Endothelial cell of umbilical vein (primary cell): ENCODE results near the gene SWI5.

ENCODE experiments used
- EZH2 ChIP-seq: IDR thresholded peaks from 2 replicates; pipeline ENCODE4 v1.6.1; 2012; ENCODE audit warnings: borderline replicate concordance, low read depth, mild to moderate bottlenecking, moderate library complexity, low read length, inconsistent platforms; ENCODE audit not compliant: severe bottlenecking
- FOS ChIP-seq: IDR thresholded peaks from 2 replicates; pipeline ENCODE4 v1.6.1; 2011; ENCODE audit warnings: mild to moderate bottlenecking, low read length, moderate library complexity, borderline replicate concordance; ENCODE audit not compliant: insufficient read depth
- MYC ChIP-seq: IDR thresholded peaks from one replicate; pipeline ENCODE4 v1.6.1; 2011; ENCODE audit warnings: mild to moderate bottlenecking, low read depth, low read length
- POLR2A ChIP-seq: IDR thresholded peaks from 2 replicates; pipeline ENCODE4 v1.6.1; 2012; ENCODE audit warnings: low read depth, mild to moderate bottlenecking, control low read depth, low read length
- POLR2AphosphoS5 ChIP-seq: IDR thresholded peaks from 2 replicates; pipeline ENCODE4 v1.6.1; 2012; ENCODE audit warnings: low read depth, mild to moderate bottlenecking, control low read depth, low read length, moderate library complexity; ENCODE audit not compliant: insufficient read depth
- TF ChIP-seq, protein P1 (sequence below), 2 donors: IDR thresholded peaks; 1 replicate in 1 of 2; 2 replicates in 1 of 2; pipeline ENCODE4 v1.5.1; 2011; ENCODE audit warnings: low read length in 2 of 2, mild to moderate bottlenecking in 2 of 2, moderate library complexity in 2 of 2, control low read depth in 1 of 2, inconsistent platforms in 1 of 2, low read depth in 1 of 2; ENCODE audit not compliant: insufficient read depth in 1 of 2; ENCODE audit errors: extremely low read depth in 1 of 2

DNA sequence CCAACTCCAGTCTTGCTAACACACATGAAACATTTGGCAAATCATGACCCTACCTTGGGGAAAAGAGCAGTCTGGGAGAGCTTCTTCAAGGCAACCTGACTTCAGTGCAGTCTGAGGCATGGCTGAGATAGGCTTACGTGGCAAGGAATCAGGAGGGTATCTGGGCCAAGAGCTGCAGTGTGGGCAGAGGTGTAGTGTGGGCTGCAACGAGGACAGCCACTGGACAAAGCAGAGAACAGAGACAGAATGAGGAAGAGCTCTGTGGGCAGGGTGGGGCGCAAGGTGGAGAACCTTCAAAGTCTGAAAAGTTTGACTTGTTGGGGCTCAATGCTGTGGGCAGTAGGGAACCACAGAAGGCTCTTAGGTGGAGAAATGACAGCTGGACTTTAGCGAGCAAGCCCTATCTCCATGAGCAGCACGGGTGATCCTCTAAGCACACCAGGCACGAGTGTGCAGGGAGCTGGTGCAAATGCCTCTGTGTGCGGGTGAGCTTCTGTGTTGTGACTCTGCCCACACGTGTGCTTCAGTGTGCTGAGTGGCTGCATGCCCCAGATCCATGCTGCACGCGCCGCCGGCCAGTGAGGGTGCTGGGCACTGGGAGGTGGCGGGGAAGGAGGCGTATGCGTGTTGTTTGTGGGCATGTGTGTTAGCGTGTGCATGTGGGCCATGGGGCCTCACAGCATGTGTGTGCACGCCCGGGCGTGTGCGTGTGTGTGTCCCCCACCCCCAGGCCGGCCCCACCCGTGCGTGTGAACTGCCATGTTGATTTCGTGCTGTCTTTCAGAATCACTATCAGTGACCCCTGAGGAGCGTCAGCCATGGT, 23.5 kb upstream of the SWI5 start:
- TF ChIP-seq, protein P1, sequence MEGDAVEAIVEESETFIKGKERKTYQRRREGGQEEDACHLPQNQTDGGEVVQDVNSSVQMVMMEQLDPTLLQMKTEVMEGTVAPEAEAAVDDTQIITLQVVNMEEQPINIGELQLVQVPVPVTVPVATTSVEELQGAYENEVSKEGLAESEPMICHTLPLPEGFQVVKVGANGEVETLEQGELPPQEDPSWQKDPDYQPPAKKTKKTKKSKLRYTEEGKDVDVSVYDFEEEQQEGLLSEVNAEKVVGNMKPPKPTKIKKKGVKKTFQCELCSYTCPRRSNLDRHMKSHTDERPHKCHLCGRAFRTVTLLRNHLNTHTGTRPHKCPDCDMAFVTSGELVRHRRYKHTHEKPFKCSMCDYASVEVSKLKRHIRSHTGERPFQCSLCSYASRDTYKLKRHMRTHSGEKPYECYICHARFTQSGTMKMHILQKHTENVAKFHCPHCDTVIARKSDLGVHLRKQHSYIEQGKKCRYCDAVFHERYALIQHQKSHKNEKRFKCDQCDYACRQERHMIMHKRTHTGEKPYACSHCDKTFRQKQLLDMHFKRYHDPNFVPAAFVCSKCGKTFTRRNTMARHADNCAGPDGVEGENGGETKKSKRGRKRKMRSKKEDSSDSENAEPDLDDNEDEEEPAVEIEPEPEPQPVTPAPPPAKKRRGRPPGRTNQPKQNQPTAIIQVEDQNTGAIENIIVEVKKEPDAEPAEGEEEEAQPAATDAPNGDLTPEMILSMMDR (IDR thresholded peaks at IDR 0.05; ENCODE audit: extremely low read depth in 1 of 2, insufficient read depth in 1 of 2, low read depth in 1 of 2, low read length in 2 of 2) = no peak
- no peak for TF ChIP-seq POLR2AphosphoS5
- no peak for TF ChIP-seq EZH2
- no peak for TF ChIP-seq FOS
- TF ChIP-seq MYC = no peak
- TF ChIP-seq POLR2A = no peak
